ENCODE results near the gene GATM.
"Not testable (repeated sequence)": the region's sequence is repeated elsewhere in the genome, so short reads cannot be mapped to it uniquely, and the experiment has no call there.

The GATM gene

DNA sequence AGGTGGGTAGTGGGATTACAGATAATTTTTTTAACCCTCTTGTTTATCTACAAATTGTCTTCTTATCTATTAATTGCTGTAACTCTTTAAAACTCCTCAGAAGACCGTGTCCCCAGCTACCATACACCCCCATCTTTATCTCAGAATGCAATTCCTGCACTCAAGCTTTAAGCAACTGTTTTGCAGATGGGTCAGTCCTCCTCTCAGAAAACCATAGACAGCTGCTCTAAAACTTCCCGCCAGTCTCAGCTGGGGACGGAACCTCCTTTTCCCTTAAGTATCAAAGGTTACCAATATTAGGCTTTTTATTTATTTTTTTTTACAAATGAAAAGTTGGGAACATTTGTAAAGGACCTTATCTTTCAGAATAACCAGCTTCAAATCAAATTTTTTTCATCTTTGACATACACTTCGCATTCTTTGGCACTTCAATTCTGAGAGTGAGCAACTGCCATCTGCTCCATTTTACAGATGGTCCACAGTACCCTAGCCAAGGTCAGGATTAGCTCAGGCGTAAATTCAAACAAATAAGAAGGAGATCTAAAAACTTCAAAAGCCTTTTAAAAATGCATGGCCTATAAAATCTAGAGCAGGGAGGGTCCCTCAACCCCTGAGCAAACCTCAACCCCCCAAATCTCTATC lies 1.3 kb downstream of the GATM start:
- no peak for TF ChIP-seq CTCF (IDR thresholded peaks at IDR 0.05; ENCODE audit: low read depth, low read length)
- no peak overlapping the region for H3K4me3 ChIP-seq (ENCODE audit: low read depth, low read length)

DNA sequence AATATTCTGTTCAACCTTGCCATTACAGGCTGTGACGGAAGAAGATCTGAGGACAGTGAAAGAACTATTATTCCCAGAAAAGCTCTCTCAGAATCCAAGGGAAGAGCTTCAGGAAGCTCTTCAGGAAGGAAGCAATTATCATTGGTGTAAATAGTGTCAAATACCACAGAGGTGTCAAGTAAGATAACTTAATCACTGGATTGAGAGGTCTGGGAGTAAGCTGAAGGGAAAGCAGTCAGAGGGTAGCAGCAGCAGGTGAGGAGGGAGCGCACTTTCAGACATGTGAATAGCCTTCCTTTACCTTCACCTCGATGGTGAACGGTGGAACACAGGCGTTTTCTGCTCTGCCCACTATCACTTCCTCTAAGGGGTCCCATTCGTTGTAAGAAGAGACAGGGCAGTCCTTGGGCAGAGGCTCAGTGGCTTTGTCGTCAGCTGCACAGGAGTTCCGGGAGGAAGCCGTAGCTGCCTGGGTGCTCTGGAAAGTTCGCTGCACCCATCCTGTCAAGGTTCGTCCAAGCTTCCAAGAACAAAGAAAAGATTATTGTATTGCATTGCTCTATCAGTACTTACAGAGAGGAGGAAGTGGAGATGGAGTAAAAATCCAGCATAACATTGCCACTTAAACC lies 1.9 kb downstream of the GATM start:
- TF ChIP-seq CTCF (IDR thresholded peaks at IDR 0.05; ENCODE audit: low read depth, low read length): no peak
- no peak overlapping the region for H3K4me3 ChIP-seq (ENCODE audit: low read depth, low read length)

DNA sequence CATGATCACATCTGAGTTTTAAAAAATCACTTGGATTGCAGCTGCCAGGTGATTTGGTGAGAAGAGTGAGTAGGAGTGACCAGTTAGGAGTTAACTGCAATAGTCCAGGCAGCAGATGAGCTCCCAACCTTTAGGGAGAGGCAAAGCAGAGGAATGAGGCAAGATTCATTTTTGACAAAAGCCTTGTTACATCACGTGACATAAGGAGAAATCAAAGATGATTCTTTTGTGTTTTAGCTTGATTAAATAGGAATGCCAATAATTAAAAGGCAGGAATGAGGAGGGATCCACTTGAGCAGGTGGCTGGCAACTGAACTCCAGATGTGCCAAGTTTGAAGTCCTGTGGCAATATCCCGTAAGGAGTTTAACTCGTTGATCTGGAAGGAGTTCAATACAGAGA lies 2.5 kb downstream of the GATM start:
- TF ChIP-seq CTCF (IDR thresholded peaks at IDR 0.05; ENCODE audit: low read depth, low read length): no peak
- no peak overlapping the region for H3K4me3 ChIP-seq (ENCODE audit: low read depth, low read length)

DNA sequence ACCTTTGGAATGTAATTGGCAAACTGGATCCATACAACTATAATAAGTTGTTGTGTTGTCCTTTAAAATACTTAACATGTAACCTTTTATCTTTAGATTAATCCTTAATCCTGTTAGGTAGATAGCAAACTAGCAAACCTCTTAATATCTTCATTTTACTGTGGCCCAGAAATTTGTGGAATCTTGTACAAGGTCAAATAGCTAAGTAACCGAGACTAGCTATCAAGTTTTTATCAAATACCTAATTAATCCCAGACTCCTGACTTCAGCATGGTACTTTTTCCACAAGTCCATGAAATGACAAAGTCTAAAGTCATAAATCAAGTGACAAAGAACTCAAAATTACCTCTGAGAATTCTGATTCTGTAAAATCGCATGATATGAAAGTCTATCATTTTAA lies 4.4 kb downstream of the GATM start:
- no peak overlapping the region for H3K4me3 ChIP-seq (ENCODE audit: low read depth, low read length)
- no peak for TF ChIP-seq CTCF (IDR thresholded peaks at IDR 0.05; ENCODE audit: low read depth, low read length)

- H3K4me3 ChIP-seq (ENCODE audit: low read depth, low read length): no peak overlapping the region
Measured at GRCh38 chr15:45372041-45372995, 6.0 kb downstream of the GATM start.

GRCh38 chr15:45371546-45371945 lies 6.8 kb downstream of the GATM start:
- TF ChIP-seq CTCF (IDR thresholded peaks at IDR 0.05; ENCODE audit: low read depth, low read length): no peak
- H3K4me3 ChIP-seq (ENCODE audit: low read depth, low read length): no peak overlapping the region

More at GRCh38 chr15:45372041-45372995, 6.0 kb downstream of the GATM start:
- TF ChIP-seq CTCF (IDR thresholded peaks at IDR 0.05; ENCODE audit: low read depth, low read length): no peak

GRCh38 chr15:45370042-45370441 lies 8.3 kb downstream of the GATM start:
- not testable (repeated sequence) for H3K4me3 ChIP-seq (ENCODE audit: low read depth, low read length)

- not testable (repeated sequence) for H3K4me3 ChIP-seq (ENCODE audit: low read depth, low read length)
Measured at GRCh38 chr15:45367222-45367621, 11.1 kb downstream of the GATM start.
